H1 (cell line): Measurements from ENCODE around the gene UTP15. TPM values are rescaled to one million over a fixed set of nuclear protein-coding genes. Genes with fewer than 3 reads are reported as not detected.

Source experiments
- CTCF ChIA-PET: fragments of 300-600 bp; sonication (Branson Sonifier 250); formaldehyde crosslinking; loops from one replicate; lab custom pipeline; 2021; ENCODE audit not compliant: partially characterized antibody; lab: Charles Lee
- POLR2A ChIA-PET: fragments of 300-600 bp; sonication (Branson Sonifier 250); formaldehyde crosslinking; loops from one replicate; lab custom pipeline; 2021; ENCODE audit warnings: inconsistent platforms; ENCODE audit not compliant: partially characterized antibody; lab: Charles Lee
- DNase-seq, 2 experiments: peaks; one replicate each; pipeline versions ENCODE4 v3.0.0 to v3.0.0-alpha.2; 2010 to 2022; ENCODE audit warnings: low spot score in 2 of 2, low read depth in 1 of 2, mixed read lengths in 1 of 2
- FAIRE-seq: peaks from 2 replicates; lab custom pipeline; 2011; peaks lifted over from hg19 to GRCh38; lab: Jason Lieb, UNC
- H2AFZ ChIP-seq: 2 replicates; pipeline ENCODE4 v1.8.1; 2012; ENCODE audit warnings: low read length, inconsistent platforms
- H2AK5ac ChIP-seq: 2 replicates; pipeline ENCODE4 v1.6.1; 2013; ENCODE audit warnings: low read depth, low read length
- H2BK120ac ChIP-seq: replicated peaks from 2 replicates; pipeline ENCODE3; 2013; ENCODE audit warnings: low read depth, low read length, inconsistent platforms
- H2BK12ac ChIP-seq: 2 replicates; pipeline ENCODE4 v1.6.1; 2013; ENCODE audit warnings: low read depth, low read length
- H2BK15ac ChIP-seq: 2 replicates; pipeline ENCODE4 v1.6.1; 2013; ENCODE audit warnings: low read length
- H2BK20ac ChIP-seq: 2 replicates; pipeline ENCODE4 v1.6.1; 2013; ENCODE audit warnings: low read length
- H2BK5ac ChIP-seq: 2 replicates; pipeline ENCODE4 v1.6.1; 2013; ENCODE audit warnings: low read depth, low read length
- H3K14ac ChIP-seq: 2 replicates; pipeline ENCODE4 v1.6.1; 2013; ENCODE audit warnings: inconsistent platforms; ENCODE audit not compliant: insufficient read length
- H3K18ac ChIP-seq: 2 replicates; pipeline ENCODE4 v1.6.1; 2013; ENCODE audit warnings: low read length; ENCODE audit errors: extremely low read depth
- H3K23ac ChIP-seq: 2 replicates; pipeline ENCODE4 v1.6.1; 2013; ENCODE audit warnings: inconsistent platforms; ENCODE audit not compliant: insufficient read length
- H3K23me2 ChIP-seq: 2 replicates; pipeline ENCODE4 v1.6.1; 2013; ENCODE audit warnings: low read depth, low read length
- H3K27ac ChIP-seq: 2 replicates; pipeline ENCODE4 v1.6.1; 2011; ENCODE audit warnings: low read depth, low read length, inconsistent platforms
- H3K27me3 ChIP-seq, 4 experiments: replicated peaks in 1 of 4; 1 replicate in 1 of 4; 2 replicates in 3 of 4; pipeline versions ENCODE4 v1.6.1 to v1.8.1; 2011 to 2013; ENCODE audit warnings: low read length in 3 of 4, mild to moderate bottlenecking in 3 of 4, inconsistent platforms in 2 of 4, mixed read lengths in 2 of 4, moderate library complexity in 1 of 4; ENCODE audit not compliant: control insufficient read depth in 3 of 4, insufficient read depth in 3 of 4; ENCODE audit errors: extremely low read depth in 1 of 4
- H3K36me3 ChIP-seq, 4 experiments: 2 replicates each; pipeline versions ENCODE4 v1.6.1 to v1.8.1; 2011 to 2013; ENCODE audit warnings: mild to moderate bottlenecking in 4 of 4, low read length in 3 of 4, moderate library complexity in 2 of 4, control low read depth in 1 of 4, inconsistent platforms in 1 of 4; ENCODE audit not compliant: insufficient read depth in 4 of 4, control insufficient read depth in 2 of 4
- H3K4ac ChIP-seq: replicated peaks from 2 replicates; pipeline ENCODE3; 2013; ENCODE audit warnings: low read length, low read depth, mixed read lengths, inconsistent platforms; ENCODE audit not compliant: insufficient read length
- H3K4me1 ChIP-seq, 4 experiments: replicated peaks in 1 of 4; 1 replicate in 1 of 4; 2 replicates in 3 of 4; pipeline versions ENCODE4 v1.6.1 to v1.8.1; 2011 to 2013; ENCODE audit warnings: low read length in 3 of 4, inconsistent platforms in 2 of 4, mixed read lengths in 1 of 4; ENCODE audit not compliant: insufficient read depth in 4 of 4, control insufficient read depth in 3 of 4
- H3K4me2 ChIP-seq, 2 experiments: 2 replicates each; pipeline versions ENCODE4 v1.6.1 to v1.8.1; 2011 to 2013; ENCODE audit warnings: low read depth in 2 of 2, low read length in 2 of 2, control low read depth in 1 of 2, inconsistent platforms in 1 of 2, mild to moderate bottlenecking in 1 of 2; ENCODE audit not compliant: insufficient read depth in 1 of 2
- H3K4me3 ChIP-seq, 4 experiments: fragments of 200-600, 300-600 bp in 1 of 4; sonication (generic), shearing (Covaris generic), sonication (Bioruptor Twin) in 1 of 4; 2 replicates each; pipeline versions ENCODE4 v1.5.1 to v1.8.1; 2011 to 2016; ENCODE audit warnings: low read length in 4 of 4, low read depth in 3 of 4, control low read depth in 2 of 4, inconsistent platforms in 2 of 4, mild to moderate bottlenecking in 2 of 4, mixed read lengths in 1 of 4, moderate library complexity in 1 of 4; ENCODE audit not compliant: insufficient read depth in 2 of 4; ENCODE audit errors: extremely low read depth in 1 of 4
- H3K56ac ChIP-seq: replicated peaks from 2 replicates; pipeline ENCODE3; 2013; ENCODE audit warnings: low read depth, mild to moderate bottlenecking, mixed read lengths, low read length, inconsistent platforms; ENCODE audit not compliant: insufficient read length
- H3K79me1 ChIP-seq: 2 replicates; pipeline ENCODE4 v1.6.1; 2013; ENCODE audit warnings: low read depth, low read length, control low read depth
- H3K79me2 ChIP-seq, 2 experiments: 2 replicates each; pipeline versions ENCODE4 v1.6.1 to v1.8.1; 2012 to 2013; ENCODE audit warnings: low read length in 2 of 2, mild to moderate bottlenecking in 2 of 2, inconsistent platforms in 1 of 2; ENCODE audit not compliant: insufficient read depth in 2 of 2, control insufficient read depth in 1 of 2
- H3K9ac ChIP-seq, 4 experiments: replicated peaks in 1 of 4; 1 replicate in 1 of 4; 2 replicates in 3 of 4; pipeline versions ENCODE4 v1.6.1 to v1.8.1; 2011 to 2013; ENCODE audit warnings: low read depth in 3 of 4, low read length in 3 of 4, control low read depth in 2 of 4, mild to moderate bottlenecking in 2 of 4, moderate library complexity in 2 of 4, inconsistent platforms in 1 of 4; ENCODE audit errors: extremely low read depth in 1 of 4
- H3K9me3 ChIP-seq, 2 experiments: 2 replicates each; pipeline versions ENCODE4 v1.6.1 to v1.8.1; 2012 to 2013; ENCODE audit warnings: mild to moderate bottlenecking in 2 of 2, moderate library complexity in 2 of 2, control low read depth in 1 of 2, inconsistent platforms in 1 of 2, low read depth in 1 of 2, low read length in 1 of 2, mixed read lengths in 1 of 2; ENCODE audit not compliant: insufficient read depth in 2 of 2
- H4K20me1 ChIP-seq, 2 experiments: replicated peaks in 1 of 2; 2 replicates each; pipeline versions ENCODE3 to v1.8.1; 2011 to 2013; ENCODE audit warnings: inconsistent platforms in 2 of 2, low read length in 2 of 2, mild to moderate bottlenecking in 1 of 2; ENCODE audit not compliant: insufficient read depth in 2 of 2, control insufficient read depth in 1 of 2
- H4K5ac ChIP-seq: 2 replicates; pipeline ENCODE4 v1.6.1; 2013; ENCODE audit warnings: low read length, low read depth, mixed read lengths, inconsistent platforms; ENCODE audit not compliant: insufficient read length
- H4K8ac ChIP-seq: 2 replicates; pipeline ENCODE4 v1.8.0; 2013; ENCODE audit warnings: mild to moderate bottlenecking, moderate library complexity, low read length, inconsistent platforms; ENCODE audit not compliant: insufficient read depth; ENCODE audit errors: extremely low read depth
- H4K91ac ChIP-seq: replicated peaks from 2 replicates; pipeline ENCODE3; 2013; ENCODE audit warnings: low read length, mixed read lengths, inconsistent platforms; ENCODE audit not compliant: insufficient read length
- JUN ChIP-seq: IDR thresholded peaks from 2 replicates; pipeline ENCODE4 v1.6.1; 2011; ENCODE audit warnings: low read depth, mild to moderate bottlenecking, improper control_type of control experiment, low read length
- JUND ChIP-seq: IDR thresholded peaks from 2 replicates; pipeline ENCODE4 v1.6.1; 2011; ENCODE audit warnings: mild to moderate bottlenecking, improper control_type of control experiment, low read length
- KDM5A ChIP-seq: fragments of 200-600 bp; IDR thresholded peaks from 2 replicates; pipeline ENCODE4 v1.7.1; 2012; ENCODE audit warnings: mild to moderate bottlenecking, low read length, inconsistent platforms, mixed read lengths
- WGBS, 2 experiments: shearing (Covaris generic) in 1 of 2; methylation state at CpG; one replicate each; pipeline versions ENCODE4 v1.1.6 to v1.1.7; 2013 to 2015; ENCODE audit warnings: low lambda C conversion rate in 2 of 2, mixed read lengths in 2 of 2, inconsistent platforms in 1 of 2, low coverage in 1 of 2, missing lambda C conversion rate in 1 of 2; ENCODE audit not compliant: insufficient replicate concordance in 2 of 2, insufficient coverage in 1 of 2, insufficient read length in 1 of 2; ENCODE audit errors: extremely low coverage in 1 of 2, missing lambda C conversion rate in 1 of 2; 5-methylcytosine and 5-hydroxymethylcytosine counted together
- long read RNA-seq, 2 experiments: library from RNA in 1 of 2; library from capped mRNA in 1 of 2; stranded (forward); transcript quantifications; one replicate each; pipeline ENCODE4 v2.0.0, GENCODE V29; 2021; ENCODE audit warnings: inconsistent platforms in 1 of 2
- polyA minus RNA-seq, 3 experiments: library from RNA; depleted of rRNA, polyadenylated mRNA; stranded (reverse); fragments of >200 nt; gene quantifications; 1 replicate in 2 of 3; 2 replicates in 1 of 3; pipeline ENCODE4 v1.2.3, GENCODE V29; 2011
- polyA plus RNA-seq, 7 experiments: library from polyadenylated mRNA; depleted of rRNA in 3 of 7; stranded (reverse) in 5 of 7; unstranded in 2 of 7; fragments of >200 nt in 5 of 7; fragments of 200-250 nt in 2 of 7; gene quantifications; 1 replicate in 5 of 7; 2 replicates in 1 of 7; 4 replicates in 1 of 7; pipeline versions ENCODE4 v1.2.1 to v1.2.3, GENCODE V29; 2011 to 2013; ENCODE audit warnings: missing spikeins in 2 of 7, mixed read lengths in 2 of 7
- total RNA-seq: library from RNA; stranded (reverse); fragmentation: NEBNext Ultra II Directional; extraction: Animal tissue kit (Norgen Biotek cat#: 25700); gene quantifications from 2 replicates; pipeline ENCODE4 v1.2.1, GENCODE V29; 2021

UTP15 gene, protein sequence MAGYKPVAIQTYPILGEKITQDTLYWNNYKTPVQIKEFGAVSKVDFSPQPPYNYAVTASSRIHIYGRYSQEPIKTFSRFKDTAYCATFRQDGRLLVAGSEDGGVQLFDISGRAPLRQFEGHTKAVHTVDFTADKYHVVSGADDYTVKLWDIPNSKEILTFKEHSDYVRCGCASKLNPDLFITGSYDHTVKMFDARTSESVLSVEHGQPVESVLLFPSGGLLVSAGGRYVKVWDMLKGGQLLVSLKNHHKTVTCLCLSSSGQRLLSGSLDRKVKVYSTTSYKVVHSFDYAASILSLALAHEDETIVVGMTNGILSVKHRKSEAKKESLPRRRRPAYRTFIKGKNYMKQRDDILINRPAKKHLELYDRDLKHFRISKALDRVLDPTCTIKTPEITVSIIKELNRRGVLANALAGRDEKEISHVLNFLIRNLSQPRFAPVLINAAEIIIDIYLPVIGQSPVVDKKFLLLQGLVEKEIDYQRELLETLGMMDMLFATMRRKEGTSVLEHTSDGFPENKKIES
- total RNA-seq (33.6 and 35.1 TPM in 2 replicates), polyA plus RNA-seq (2011; rRNA removed) (14.3 and 17.4 TPM in 2 replicates), polyA minus RNA-seq (2011; rRNA and poly(A)+ RNA removed) (40.2 and 42.6 TPM in 2 replicates)
- polyA plus RNA-seq (2011; cell fraction: cytosol; rRNA removed): 18.3 TPM
- 27.9 TPM for polyA plus RNA-seq (2011; cell fraction: nucleus; rRNA removed)
- 12.8 to 22.6 TPM (median 15.1 TPM) in 4 replicates for polyA plus RNA-seq (2012, experiment 1 of 2)
- polyA plus RNA-seq (2012, experiment 2 of 2): 1.1 TPM
- polyA plus RNA-seq (2013, experiment 1 of 2): 17.8 TPM
- polyA plus RNA-seq (2013, experiment 2 of 2): 16.6 TPM
- 16.1 TPM for polyA minus RNA-seq (2011; cell fraction: cytosol; rRNA and poly(A)+ RNA removed)
- 82.0 TPM for polyA minus RNA-seq (2011; cell fraction: nucleus; rRNA and poly(A)+ RNA removed)
- long read RNA-seq, experiment 1, transcript UTP15-201 (13 exons, 3,687 nt): major isoform, 11 of 16 reads
- long read RNA-seq, experiment 1, partial matches to known transcripts: 4 of 16 reads
- long read RNA-seq, experiment 1, other reads (novel, unspliced or antisense): 1 of 16 reads
- long read RNA-seq, experiment 2, transcript UTP15-201 (13 exons, 3,687 nt): major isoform, 22 of 27 reads
- long read RNA-seq, experiment 2, partial matches to known transcripts: 3 of 27 reads
- long read RNA-seq, experiment 2, other reads (novel, unspliced or antisense): 2 of 27 reads

DNA sequence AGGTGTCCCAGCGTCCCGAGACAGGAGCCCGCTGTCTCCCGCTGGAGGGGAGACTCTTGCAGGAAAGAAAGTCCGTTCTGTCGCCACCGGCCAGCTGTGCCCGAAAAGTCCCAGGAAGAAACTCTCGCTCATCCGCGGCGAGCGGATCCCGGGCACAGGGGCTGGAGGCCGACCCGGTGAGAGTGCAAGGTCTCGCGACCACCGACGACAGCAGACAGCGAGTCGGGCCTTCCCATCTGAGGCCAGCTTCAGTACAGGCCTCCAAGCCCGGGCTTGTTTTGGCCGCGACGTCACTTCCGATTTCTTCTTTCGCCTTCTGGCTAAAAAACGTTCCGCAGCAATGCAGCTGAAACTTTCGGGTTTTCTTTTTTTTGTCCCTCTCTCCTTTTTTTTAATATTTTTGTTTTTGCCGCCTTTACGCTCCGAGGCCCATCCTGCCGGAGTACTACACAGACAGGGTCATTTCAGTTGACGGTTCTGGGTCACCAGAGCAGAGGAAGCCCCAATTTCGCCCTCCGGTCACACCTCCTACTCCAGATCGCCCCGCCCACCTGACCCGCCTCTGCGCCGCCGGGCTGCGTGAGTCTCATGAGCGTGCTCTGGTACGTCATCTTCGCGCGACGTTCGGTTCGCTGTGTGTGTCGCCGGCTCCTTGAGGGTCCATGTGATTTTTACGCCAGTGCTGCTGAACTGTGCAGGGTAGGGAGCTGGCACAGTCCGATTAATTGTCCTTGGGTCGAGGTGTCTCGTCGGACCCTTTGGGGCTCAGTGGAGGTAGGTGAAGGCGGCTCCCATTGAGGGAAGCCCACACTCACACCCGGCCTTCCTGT, at the start of gene UTP15, which contains the start of gene ANKRA2:
Gene UTP15 (plus strand): TSS at position 605 of the 830 bp plus-strand sequence. CDS start 1,602 bp downstream, outside the sequence.
Gene ANKRA2 (minus strand): TSS at position 501 of the 830 bp plus-strand sequence. CDS start 2,758 bp downstream, outside the sequence.
- 3% methylated on average over 62 of the region's 62 CpGs; no CpG with 5 or more reads in 1 of the 2 experiments for WGBS, 2 experiments
- DNase-seq (peak; percentile 92 to 99), FAIRE-seq (peak; percentile 71)
- Histone ChIP-seq H4K8ac (peak within 1 kb of the TSS; percentile 99), H3K14ac (no peak within 1 kb of the TSS), H3K9me3 (no peaks in the 10 kb centered on the region), H3K4me1 (peaks cover 0 to 3% (median 0%) of the 10 kb centered on the region in 4 experiments; a peak in 1 of 7 replicates), H4K5ac (peak within 1 kb of the TSS; percentile 57), H2BK15ac (no peak within 1 kb of the TSS), H3K4ac (no peak within 1 kb of the TSS), H3K79me2 (peaks cover 15 to 46% of the 10 kb centered on the region in 2 experiments), H4K20me1 (no peaks in the 10 kb centered on the region), H4K91ac (no peak within 1 kb of the TSS), H3K9ac (peak within 1 kb of the TSS; percentile 90 to 96 (median 94)), H3K18ac (peak within 1 kb of the TSS; percentile 72; the same call in 1 of the 2 replicates), H2BK20ac (no peak within 1 kb of the TSS), H3K23ac (no peak within 1 kb of the TSS), H3K23me2 (peaks cover 9% of the 10 kb centered on the region), H3K27ac (peak within 1 kb of the TSS; percentile 73), H2AFZ (peak within 1 kb of the TSS; percentile 90), H3K4me2 (peak within 1 kb of the TSS; percentile 75 to 97), H2BK5ac (peak within 1 kb of the TSS; percentile 93), H2BK120ac (no peak within 1 kb of the TSS), H3K4me3 (peak within 1 kb of the TSS; percentile 85 to 99 (median 93)), H3K36me3 (peaks cover 2 to 19% (median 6%) of the 10 kb centered on the region in 4 experiments; a peak in 6 of 8 replicates), H3K27me3 (no peaks in the 10 kb centered on the region), H3K56ac (peak within 1 kb of the TSS; percentile 78), H2AK5ac (0 out of 2 replicates have a peak within 1 kb of the TSS, but pooled peaks have one; percentile 30), H3K79me1 (0 out of 2 replicates have a peak, but pooled peaks cover 3% of the 10 kb centered on the region), H2BK12ac (no peak within 1 kb of the TSS; the same call in 1 of the 2 replicates)
- ChIA-PET CTCF (interaction anchor here (1.0 to 2.9 kb wide), 7 partner anchors 9 to 227 kb away, joined by 3 to 12 read pairs (median 6); no protein-coding TSS in a partner anchor), POLR2A (interaction anchor here (0.6 to 1.8 kb wide), 8 partner anchors 9 to 167 kb away, joined by 3 to 5 read pairs (median 3); no protein-coding TSS in a partner anchor)
- TF ChIP-seq KDM5A (peak; percentile 89), JUND (no peak), JUN (0 out of 2 replicates have a peak, but pooled peaks have one; percentile 18)
